H1 (cell line): Measurements from ENCODE around the gene PLEKHG3. TPM values are rescaled to one million over a fixed set of nuclear protein-coding genes. Genes with fewer than 3 reads are reported as not detected.

Experiments used
- CTCF ChIA-PET: fragments of 300-600 bp; sonication (Branson Sonifier 250); formaldehyde crosslinking; loops from one replicate; lab custom pipeline; 2021; ENCODE audit not compliant: partially characterized antibody; lab: Charles Lee
- POLR2A ChIA-PET: fragments of 300-600 bp; sonication (Branson Sonifier 250); formaldehyde crosslinking; loops from one replicate; lab custom pipeline; 2021; ENCODE audit warnings: inconsistent platforms; ENCODE audit not compliant: partially characterized antibody; lab: Charles Lee
- DNase-seq, 2 experiments: peaks; one replicate each; pipeline versions ENCODE4 v3.0.0 to v3.0.0-alpha.2; 2010 to 2022; ENCODE audit warnings: low spot score in 2 of 2, low read depth in 1 of 2, mixed read lengths in 1 of 2
- FAIRE-seq: peaks from 2 replicates; lab custom pipeline; 2011; peaks lifted over from hg19 to GRCh38; lab: Jason Lieb, UNC
- H2AFZ ChIP-seq: 2 replicates; pipeline ENCODE4 v1.8.1; 2012; ENCODE audit warnings: low read length, inconsistent platforms
- H2AK5ac ChIP-seq: 2 replicates; pipeline ENCODE4 v1.6.1; 2013; ENCODE audit warnings: low read depth, low read length
- H2BK120ac ChIP-seq: replicated peaks from 2 replicates; pipeline ENCODE3; 2013; ENCODE audit warnings: low read depth, low read length, inconsistent platforms
- H2BK12ac ChIP-seq: 2 replicates; pipeline ENCODE4 v1.6.1; 2013; ENCODE audit warnings: low read depth, low read length
- H2BK15ac ChIP-seq: 2 replicates; pipeline ENCODE4 v1.6.1; 2013; ENCODE audit warnings: low read length
- H2BK20ac ChIP-seq: 2 replicates; pipeline ENCODE4 v1.6.1; 2013; ENCODE audit warnings: low read length
- H2BK5ac ChIP-seq: 2 replicates; pipeline ENCODE4 v1.6.1; 2013; ENCODE audit warnings: low read depth, low read length
- H3K14ac ChIP-seq: 2 replicates; pipeline ENCODE4 v1.6.1; 2013; ENCODE audit warnings: inconsistent platforms; ENCODE audit not compliant: insufficient read length
- H3K18ac ChIP-seq: 2 replicates; pipeline ENCODE4 v1.6.1; 2013; ENCODE audit warnings: low read length; ENCODE audit errors: extremely low read depth
- H3K23ac ChIP-seq: 2 replicates; pipeline ENCODE4 v1.6.1; 2013; ENCODE audit warnings: inconsistent platforms; ENCODE audit not compliant: insufficient read length
- H3K23me2 ChIP-seq: 2 replicates; pipeline ENCODE4 v1.6.1; 2013; ENCODE audit warnings: low read depth, low read length
- H3K27ac ChIP-seq: 2 replicates; pipeline ENCODE4 v1.6.1; 2011; ENCODE audit warnings: low read depth, low read length, inconsistent platforms
- H3K27me3 ChIP-seq, 4 experiments: replicated peaks in 1 of 4; 1 replicate in 1 of 4; 2 replicates in 3 of 4; pipeline versions ENCODE4 v1.6.1 to v1.8.1; 2011 to 2013; ENCODE audit warnings: low read length in 3 of 4, mild to moderate bottlenecking in 3 of 4, inconsistent platforms in 2 of 4, mixed read lengths in 2 of 4, moderate library complexity in 1 of 4; ENCODE audit not compliant: control insufficient read depth in 3 of 4, insufficient read depth in 3 of 4; ENCODE audit errors: extremely low read depth in 1 of 4
- H3K36me3 ChIP-seq, 4 experiments: 2 replicates each; pipeline versions ENCODE4 v1.6.1 to v1.8.1; 2011 to 2013; ENCODE audit warnings: mild to moderate bottlenecking in 4 of 4, low read length in 3 of 4, moderate library complexity in 2 of 4, control low read depth in 1 of 4, inconsistent platforms in 1 of 4; ENCODE audit not compliant: insufficient read depth in 4 of 4, control insufficient read depth in 2 of 4
- H3K4ac ChIP-seq: replicated peaks from 2 replicates; pipeline ENCODE3; 2013; ENCODE audit warnings: low read length, low read depth, mixed read lengths, inconsistent platforms; ENCODE audit not compliant: insufficient read length
- H3K4me1 ChIP-seq, 4 experiments: replicated peaks in 1 of 4; 1 replicate in 1 of 4; 2 replicates in 3 of 4; pipeline versions ENCODE4 v1.6.1 to v1.8.1; 2011 to 2013; ENCODE audit warnings: low read length in 3 of 4, inconsistent platforms in 2 of 4, mixed read lengths in 1 of 4; ENCODE audit not compliant: insufficient read depth in 4 of 4, control insufficient read depth in 3 of 4
- H3K4me2 ChIP-seq, 2 experiments: 2 replicates each; pipeline versions ENCODE4 v1.6.1 to v1.8.1; 2011 to 2013; ENCODE audit warnings: low read depth in 2 of 2, low read length in 2 of 2, control low read depth in 1 of 2, inconsistent platforms in 1 of 2, mild to moderate bottlenecking in 1 of 2; ENCODE audit not compliant: insufficient read depth in 1 of 2
- H3K4me3 ChIP-seq, 4 experiments: fragments of 200-600, 300-600 bp in 1 of 4; sonication (generic), shearing (Covaris generic), sonication (Bioruptor Twin) in 1 of 4; 2 replicates each; pipeline versions ENCODE4 v1.5.1 to v1.8.1; 2011 to 2016; ENCODE audit warnings: low read length in 4 of 4, low read depth in 3 of 4, control low read depth in 2 of 4, inconsistent platforms in 2 of 4, mild to moderate bottlenecking in 2 of 4, mixed read lengths in 1 of 4, moderate library complexity in 1 of 4; ENCODE audit not compliant: insufficient read depth in 2 of 4; ENCODE audit errors: extremely low read depth in 1 of 4
- H3K56ac ChIP-seq: replicated peaks from 2 replicates; pipeline ENCODE3; 2013; ENCODE audit warnings: low read depth, mild to moderate bottlenecking, mixed read lengths, low read length, inconsistent platforms; ENCODE audit not compliant: insufficient read length
- H3K79me1 ChIP-seq: 2 replicates; pipeline ENCODE4 v1.6.1; 2013; ENCODE audit warnings: low read depth, low read length, control low read depth
- H3K79me2 ChIP-seq, 2 experiments: 2 replicates each; pipeline versions ENCODE4 v1.6.1 to v1.8.1; 2012 to 2013; ENCODE audit warnings: low read length in 2 of 2, mild to moderate bottlenecking in 2 of 2, inconsistent platforms in 1 of 2; ENCODE audit not compliant: insufficient read depth in 2 of 2, control insufficient read depth in 1 of 2
- H3K9ac ChIP-seq, 4 experiments: replicated peaks in 1 of 4; 1 replicate in 1 of 4; 2 replicates in 3 of 4; pipeline versions ENCODE4 v1.6.1 to v1.8.1; 2011 to 2013; ENCODE audit warnings: low read depth in 3 of 4, low read length in 3 of 4, control low read depth in 2 of 4, mild to moderate bottlenecking in 2 of 4, moderate library complexity in 2 of 4, inconsistent platforms in 1 of 4; ENCODE audit errors: extremely low read depth in 1 of 4
- H3K9me3 ChIP-seq, 2 experiments: 2 replicates each; pipeline versions ENCODE4 v1.6.1 to v1.8.1; 2012 to 2013; ENCODE audit warnings: mild to moderate bottlenecking in 2 of 2, moderate library complexity in 2 of 2, control low read depth in 1 of 2, inconsistent platforms in 1 of 2, low read depth in 1 of 2, low read length in 1 of 2, mixed read lengths in 1 of 2; ENCODE audit not compliant: insufficient read depth in 2 of 2
- H4K20me1 ChIP-seq, 2 experiments: replicated peaks in 1 of 2; 2 replicates each; pipeline versions ENCODE3 to v1.8.1; 2011 to 2013; ENCODE audit warnings: inconsistent platforms in 2 of 2, low read length in 2 of 2, mild to moderate bottlenecking in 1 of 2; ENCODE audit not compliant: insufficient read depth in 2 of 2, control insufficient read depth in 1 of 2
- H4K5ac ChIP-seq: 2 replicates; pipeline ENCODE4 v1.6.1; 2013; ENCODE audit warnings: low read length, low read depth, mixed read lengths, inconsistent platforms; ENCODE audit not compliant: insufficient read length
- H4K8ac ChIP-seq: 2 replicates; pipeline ENCODE4 v1.8.0; 2013; ENCODE audit warnings: mild to moderate bottlenecking, moderate library complexity, low read length, inconsistent platforms; ENCODE audit not compliant: insufficient read depth; ENCODE audit errors: extremely low read depth
- H4K91ac ChIP-seq: replicated peaks from 2 replicates; pipeline ENCODE3; 2013; ENCODE audit warnings: low read length, mixed read lengths, inconsistent platforms; ENCODE audit not compliant: insufficient read length
- ASH2L ChIP-seq: fragments of 200-600, 300-600 bp; sonication (generic); IDR thresholded peaks from one replicate; pipeline ENCODE4 v1.7.1; 2017; ENCODE audit warnings: low read length
- ATF3 ChIP-seq: IDR thresholded peaks from 2 replicates; pipeline ENCODE4 v1.6.1; 2011; ENCODE audit warnings: low read depth, mild to moderate bottlenecking, low read length; ENCODE audit not compliant: insufficient read depth
- BRCA1 ChIP-seq: IDR thresholded peaks from 2 replicates; pipeline ENCODE4 v1.6.1; 2012; ENCODE audit warnings: low read depth, low read length, improper control_type of control experiment
- CBX5 ChIP-seq: fragments of 300-800, 300-1000 bp; sonication (generic); IDR thresholded peaks from 2 replicates; pipeline ENCODE4 v1.7.1; 2016; ENCODE audit warnings: antibody characterized with exemption, low read length, low read depth
- CHD1 ChIP-seq: IDR thresholded peaks from 2 replicates; pipeline ENCODE4 v1.6.1; 2012; ENCODE audit warnings: low read depth, low read length, improper control_type of control experiment
- HDAC2 ChIP-seq, 2 experiments: fragments of 300-600 bp in 1 of 2; sonication (generic) in 1 of 2; IDR thresholded peaks; 2 replicates each; pipeline ENCODE4 v1.6.1; 2011 to 2012; ENCODE audit warnings: low read depth in 2 of 2, low read length in 2 of 2, mild to moderate bottlenecking in 2 of 2, moderate library complexity in 2 of 2, borderline replicate concordance in 1 of 2, inconsistent platforms in 1 of 2
- MAFK ChIP-seq: IDR thresholded peaks from 2 replicates; pipeline ENCODE4 v1.6.1; 2012; ENCODE audit warnings: low read depth, mild to moderate bottlenecking, improper control_type of control experiment, low read length
- RXRA ChIP-seq: IDR thresholded peaks from 2 replicates; pipeline ENCODE4 v1.6.1; 2011; ENCODE audit warnings: low read depth, mild to moderate bottlenecking, low read length, moderate library complexity; ENCODE audit not compliant: insufficient read depth
- SRF ChIP-seq: IDR thresholded peaks from 2 replicates; pipeline ENCODE4 v1.6.1; 2011; ENCODE audit warnings: mild to moderate bottlenecking, low read depth, low read length, moderate library complexity
- SUZ12 ChIP-seq: fragments of 200-600 bp; sonication (generic); IDR thresholded peaks from 2 replicates; pipeline ENCODE4 v1.6.1; 2012; ENCODE audit warnings: mild to moderate bottlenecking, inconsistent platforms, low read length, moderate library complexity, mixed read lengths
- TEAD4 ChIP-seq: IDR thresholded peaks from 2 replicates; pipeline ENCODE4 v1.6.1; 2012; ENCODE audit warnings: low read depth, low read length, inconsistent platforms, mixed read lengths
- YY1 ChIP-seq: IDR thresholded peaks from 2 replicates; pipeline ENCODE4 v1.6.1; 2011; ENCODE audit warnings: low read depth, mild to moderate bottlenecking, low read length
- WGBS, 2 experiments: shearing (Covaris generic) in 1 of 2; methylation state at CpG; one replicate each; pipeline versions ENCODE4 v1.1.6 to v1.1.7; 2013 to 2015; ENCODE audit warnings: low lambda C conversion rate in 2 of 2, mixed read lengths in 2 of 2, inconsistent platforms in 1 of 2, low coverage in 1 of 2, missing lambda C conversion rate in 1 of 2; ENCODE audit not compliant: insufficient replicate concordance in 2 of 2, insufficient coverage in 1 of 2, insufficient read length in 1 of 2; ENCODE audit errors: extremely low coverage in 1 of 2, missing lambda C conversion rate in 1 of 2; 5-methylcytosine and 5-hydroxymethylcytosine counted together
- polyA plus RNA-seq, 7 experiments: library from polyadenylated mRNA; depleted of rRNA in 3 of 7; stranded (reverse) in 5 of 7; unstranded in 2 of 7; fragments of >200 nt in 5 of 7; fragments of 200-250 nt in 2 of 7; gene quantifications; 1 replicate in 5 of 7; 2 replicates in 1 of 7; 4 replicates in 1 of 7; pipeline versions ENCODE4 v1.2.1 to v1.2.3, GENCODE V29; 2011 to 2013; ENCODE audit warnings: missing spikeins in 2 of 7, mixed read lengths in 2 of 7
- total RNA-seq: library from RNA; stranded (reverse); fragmentation: NEBNext Ultra II Directional; extraction: Animal tissue kit (Norgen Biotek cat#: 25700); gene quantifications from 2 replicates; pipeline ENCODE4 v1.2.1, GENCODE V29; 2021
- TF ChIP-seq, protein P1 (sequence below): IDR thresholded peaks from 2 replicates; pipeline ENCODE4 v1.6.1; 2012; ENCODE audit warnings: inconsistent platforms

PLEKHG3 gene
- total and polyA plus RNA-seq, 2 of the 8 experiments (the other 6 are each of a cell fraction or from before 2014, with no cell fraction given) = 43.4 to 90.6 TPM

DNA sequence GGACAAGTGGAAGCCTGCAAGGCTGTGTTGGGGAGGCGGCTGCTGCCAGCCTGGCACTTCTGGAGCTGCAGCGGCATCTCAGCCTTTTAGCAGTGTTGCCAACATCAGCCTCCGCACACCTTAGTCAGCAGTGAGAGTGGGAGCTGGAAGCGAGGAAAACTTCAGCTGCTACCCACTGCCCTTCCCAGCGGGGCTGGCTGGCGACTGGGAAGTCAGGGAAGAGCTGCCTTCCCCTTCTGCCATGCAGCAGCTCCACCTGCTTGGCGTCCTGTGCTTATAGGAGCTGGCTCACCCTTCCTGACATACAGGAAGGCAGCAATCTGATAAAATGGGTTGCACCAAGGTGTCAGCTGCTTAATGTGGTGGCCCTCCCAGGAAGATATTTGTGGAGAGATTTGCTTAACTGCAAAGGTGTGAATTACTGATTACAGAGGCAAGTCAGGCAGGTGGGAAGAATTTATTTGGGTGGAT, 15.4 kb upstream of the PLEKHG3 start:
- peaks cover 0 to 5% (median 5%) of the 10 kb centered on the region in 4 experiments; a peak in 4 of 7 replicates for H3K27me3 ChIP-seq
- H3K36me3 ChIP-seq = no peaks in the 10 kb centered on the region
- H4K20me1 ChIP-seq = no peaks in the 10 kb centered on the region
- H2BK120ac ChIP-seq = no peak overlapping the region
- no peak overlapping the region for H4K5ac ChIP-seq
- no peaks in the 10 kb centered on the region for H3K9me3 ChIP-seq
- no peak overlapping the region for H3K18ac ChIP-seq
- H2AFZ ChIP-seq = no peak overlapping the region
- H3K4me1 ChIP-seq = peaks cover 0 to 9% (median 3%) of the 10 kb centered on the region in 4 experiments; a peak in 3 of 7 replicates
- ChIA-PET POLR2A (interaction anchor here (1.2 to 1.4 kb wide), 2 partner anchors 21 to 28 kb away, joined by 3 to 7 read pairs; no protein-coding TSS in a partner anchor), CTCF (interaction anchor here (0.7 to 2.3 kb wide), 14 partner anchors 9 to 73 kb away, joined by 3 to 11 read pairs (median 4); partner anchors contain the start of gene PLEKHG3)
- no peak overlapping the region for H3K4me3 ChIP-seq
- FAIRE-seq = no peak
- no peak overlapping the region for H3K9ac ChIP-seq
- H2BK12ac ChIP-seq = peak overlapping the region; percentile 11; the same call in 1 of the 2 replicates
- WGBS, 2 experiments = 69% methylated on average over 7 of the region's 7 CpGs; no CpG with 5 or more reads in 1 of the 2 experiments
- H3K79me2 ChIP-seq = no peaks in the 10 kb centered on the region
- H3K23ac ChIP-seq = no peak overlapping the region
- H2AK5ac ChIP-seq = no peak overlapping the region
- no peak for DNase-seq
- H3K4me2 ChIP-seq = no peak overlapping the region
- H3K14ac ChIP-seq = no peak overlapping the region
- H4K91ac ChIP-seq = no peak overlapping the region
- H3K27ac ChIP-seq = no peak overlapping the region
- no peaks in the 10 kb centered on the region; the same call in 1 of the 2 replicates for H3K23me2 ChIP-seq
- H3K4ac ChIP-seq = no peak overlapping the region
- H4K8ac ChIP-seq = no peak overlapping the region
- no peak overlapping the region for H2BK20ac ChIP-seq
- H2BK5ac ChIP-seq = no peak overlapping the region
- no peaks in the 10 kb centered on the region for H3K79me1 ChIP-seq
- H3K56ac ChIP-seq = no peak overlapping the region
- H2BK15ac ChIP-seq = no peak overlapping the region
- TF ChIP-seq CHD1 = no peak
- no peak for TF ChIP-seq MAFK
- no peak for TF ChIP-seq YY1
- TF ChIP-seq BRCA1 = no peak
- TF ChIP-seq ATF3 = no peak
- TF ChIP-seq SUZ12 = no peak
- no peak for TF ChIP-seq HDAC2 (IDR thresholded peaks at IDR 0.05; ENCODE audit: borderline replicate concordance in 1 of 2, low read depth in 2 of 2, low read length in 2 of 2)
- TF ChIP-seq SRF = no peak
- no peak for TF ChIP-seq RXRA
- TF ChIP-seq TEAD4 = no peak
- TF ChIP-seq, protein P1, sequence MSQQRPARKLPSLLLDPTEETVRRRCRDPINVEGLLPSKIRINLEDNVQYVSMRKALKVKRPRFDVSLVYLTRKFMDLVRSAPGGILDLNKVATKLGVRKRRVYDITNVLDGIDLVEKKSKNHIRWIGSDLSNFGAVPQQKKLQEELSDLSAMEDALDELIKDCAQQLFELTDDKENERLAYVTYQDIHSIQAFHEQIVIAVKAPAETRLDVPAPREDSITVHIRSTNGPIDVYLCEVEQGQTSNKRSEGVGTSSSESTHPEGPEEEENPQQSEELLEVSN = no peak
- no peak for TF ChIP-seq ASH2L
- TF ChIP-seq CBX5 = no peak
